GM12864 (cell line): Measurements from ENCODE around the gene BARHL2.

ENCODE experiments used
- DNase-seq: peaks from one replicate; pipeline ENCODE4 v3.0.0-alpha.2; 2011; ENCODE audit warnings: low read depth
- H3K4me3 ChIP-seq: 2 replicates; pipeline ENCODE4 v1.5.1; 2011; ENCODE audit warnings: mild to moderate bottlenecking, low read depth, low read length, control low read depth
- TF ChIP-seq, protein P1 (sequence below): IDR thresholded peaks from 2 replicates; pipeline ENCODE4 v1.5.1; 2011; ENCODE audit warnings: low read depth, mild to moderate bottlenecking, moderate library complexity, low read length, control low read depth, inconsistent platforms; ENCODE audit errors: missing control alignments

The BARHL2 gene

DNA sequence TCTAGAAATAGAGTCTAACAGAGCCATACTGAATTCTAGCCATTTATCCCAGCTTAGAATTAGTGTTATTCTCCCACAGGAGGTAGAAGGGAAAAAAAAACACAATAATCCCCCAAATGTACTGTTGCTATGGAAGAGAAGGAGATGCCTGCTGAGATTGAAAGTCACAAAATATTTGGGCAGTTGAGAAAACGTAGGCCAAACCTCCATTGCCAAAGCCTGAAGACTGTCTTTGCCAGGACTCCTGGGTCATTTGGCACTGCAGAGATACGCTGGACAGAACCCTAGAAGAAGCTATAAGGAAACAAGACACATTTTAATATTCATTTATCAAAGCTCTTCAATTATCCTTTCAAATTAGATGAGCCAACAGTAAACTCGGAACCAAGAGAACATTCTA, 22.3 kb downstream of the BARHL2 start:
- no peak for DNase-seq
- TF ChIP-seq, protein P1, sequence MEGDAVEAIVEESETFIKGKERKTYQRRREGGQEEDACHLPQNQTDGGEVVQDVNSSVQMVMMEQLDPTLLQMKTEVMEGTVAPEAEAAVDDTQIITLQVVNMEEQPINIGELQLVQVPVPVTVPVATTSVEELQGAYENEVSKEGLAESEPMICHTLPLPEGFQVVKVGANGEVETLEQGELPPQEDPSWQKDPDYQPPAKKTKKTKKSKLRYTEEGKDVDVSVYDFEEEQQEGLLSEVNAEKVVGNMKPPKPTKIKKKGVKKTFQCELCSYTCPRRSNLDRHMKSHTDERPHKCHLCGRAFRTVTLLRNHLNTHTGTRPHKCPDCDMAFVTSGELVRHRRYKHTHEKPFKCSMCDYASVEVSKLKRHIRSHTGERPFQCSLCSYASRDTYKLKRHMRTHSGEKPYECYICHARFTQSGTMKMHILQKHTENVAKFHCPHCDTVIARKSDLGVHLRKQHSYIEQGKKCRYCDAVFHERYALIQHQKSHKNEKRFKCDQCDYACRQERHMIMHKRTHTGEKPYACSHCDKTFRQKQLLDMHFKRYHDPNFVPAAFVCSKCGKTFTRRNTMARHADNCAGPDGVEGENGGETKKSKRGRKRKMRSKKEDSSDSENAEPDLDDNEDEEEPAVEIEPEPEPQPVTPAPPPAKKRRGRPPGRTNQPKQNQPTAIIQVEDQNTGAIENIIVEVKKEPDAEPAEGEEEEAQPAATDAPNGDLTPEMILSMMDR, result no peak
- H3K4me3 ChIP-seq, result no peak overlapping the region

GRCh38 chr1:90687747-90688146, 29.4 kb downstream of the BARHL2 start:
- no peak overlapping the region for H3K4me3 ChIP-seq
- no peak for DNase-seq
- TF ChIP-seq, protein P1, result no peak

DNA sequence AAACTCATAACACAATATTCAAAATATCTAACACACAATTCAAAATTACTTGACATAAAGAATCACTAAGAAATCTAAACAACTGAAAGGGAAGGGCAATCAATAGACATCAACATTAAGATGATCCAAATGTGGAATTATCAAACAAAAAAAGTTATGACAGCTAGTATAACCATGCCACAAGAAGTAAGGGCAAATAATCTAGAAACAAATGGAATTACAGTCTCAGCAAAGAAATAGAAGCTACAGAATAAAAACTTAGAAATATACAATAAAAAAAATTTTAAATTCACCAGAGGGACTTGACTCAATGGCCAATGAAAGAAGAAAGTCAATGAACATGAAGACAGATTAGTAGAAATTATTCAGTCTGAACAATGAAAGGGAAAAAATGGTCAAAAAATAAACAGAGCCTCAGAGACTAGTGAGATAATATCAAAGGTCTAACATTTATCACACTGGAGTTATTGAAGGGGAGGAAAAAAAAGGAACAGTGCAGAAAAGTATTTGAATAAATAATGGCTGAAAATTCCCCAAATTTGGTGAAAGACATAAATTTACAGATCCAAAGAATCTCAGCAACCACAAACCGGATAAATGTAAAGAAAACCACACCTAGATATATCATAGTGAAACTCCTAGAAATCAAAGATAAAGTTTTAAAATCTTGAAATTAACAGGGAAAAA, 41.8 kb downstream of the BARHL2 start:
- DNase-seq, result no peak
- H3K4me3 ChIP-seq, result no peak overlapping the region
- TF ChIP-seq, protein P1, result no peak

DNA sequence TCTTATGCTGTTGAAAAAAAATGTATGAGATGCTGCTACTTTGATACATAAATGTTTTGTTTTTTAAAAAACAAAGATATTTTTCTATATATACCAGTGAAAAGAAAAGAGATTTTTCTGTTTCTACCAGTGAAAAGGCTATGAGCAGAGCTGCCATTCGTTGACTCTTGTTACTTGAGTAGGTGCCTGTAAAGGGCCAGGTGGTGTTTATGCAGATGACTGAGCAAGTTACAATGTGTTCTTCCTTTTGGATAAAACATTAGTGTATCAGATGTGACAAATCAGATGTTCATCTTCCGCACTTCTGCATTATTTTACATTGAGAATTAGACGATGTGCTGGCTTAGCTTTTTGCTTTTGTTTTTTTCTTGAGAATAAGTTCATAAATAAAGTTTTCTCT, 45.4 kb downstream of the BARHL2 start:
- TF ChIP-seq, protein P1, result no peak
- no peak for DNase-seq

GRCh38 chr1:90671251-90671650, 45.9 kb downstream of the BARHL2 start:
- TF ChIP-seq, protein P1, result no peak
- no peak for DNase-seq
- no peak overlapping the region for H3K4me3 ChIP-seq

More for the DNA sequence above, 45.4 kb downstream of the BARHL2 start:
- no peak overlapping the region for H3K4me3 ChIP-seq
